ENCODE data around the gene ZNF614. TPM values are rescaled to one million over a fixed set of nuclear protein-coding genes. Genes with fewer than 3 reads are reported as not detected.

Gene ZNF614
- total and polyA plus RNA-seq, 2 of the 13 experiments (the other 11 are each of a cell fraction or from before 2014, with no cell fraction given): 13.0 to 22.8 TPM

DNA sequence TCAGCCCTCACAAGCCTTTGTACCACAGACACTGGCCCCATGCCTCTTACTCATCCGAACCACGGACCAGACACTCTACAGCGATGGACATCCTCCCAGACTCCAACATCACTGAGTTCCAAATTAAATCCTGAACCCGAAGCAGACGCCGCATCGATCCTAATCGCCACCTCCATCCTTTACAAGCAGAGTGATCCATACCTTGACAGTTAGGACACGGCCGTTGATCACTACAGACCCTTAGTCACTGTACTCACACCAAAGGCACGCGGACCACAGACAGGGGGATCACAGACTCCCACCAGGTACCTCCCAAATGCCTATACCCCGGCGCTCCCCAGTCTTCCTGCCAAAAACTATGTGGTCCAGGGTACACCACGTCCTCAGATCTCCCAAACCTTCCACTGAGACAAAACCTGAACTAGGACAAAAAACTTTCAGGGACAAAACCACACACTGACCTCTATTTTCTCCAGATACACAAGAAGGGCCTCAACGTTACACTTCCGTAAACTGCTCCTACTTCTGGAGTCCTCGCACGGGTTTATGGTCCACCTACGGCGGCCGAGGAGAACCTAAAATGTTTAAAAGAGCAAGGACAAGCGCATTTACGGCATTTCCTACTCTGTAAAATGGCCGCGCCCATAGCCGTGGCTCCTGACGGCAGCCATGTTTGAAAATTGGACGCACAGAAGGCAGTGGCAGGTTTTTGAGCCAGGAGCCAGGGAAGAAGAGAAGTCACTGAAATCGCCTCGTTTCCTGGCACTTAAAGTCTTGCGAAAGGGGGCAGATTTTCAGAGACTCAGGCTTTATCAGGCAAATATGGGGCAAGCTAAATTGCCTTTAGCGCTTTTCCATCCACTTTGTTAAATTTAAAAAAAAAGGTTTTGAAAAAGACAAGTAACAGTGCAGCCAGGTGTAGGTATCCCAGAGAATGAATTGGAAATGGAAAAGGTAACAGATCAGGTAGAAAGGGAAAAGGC is 41.6 kb downstream of the ZNF614 start, which contains the start of gene ZNF350 (continued):
- TF ChIP-seq, protein P1, sequence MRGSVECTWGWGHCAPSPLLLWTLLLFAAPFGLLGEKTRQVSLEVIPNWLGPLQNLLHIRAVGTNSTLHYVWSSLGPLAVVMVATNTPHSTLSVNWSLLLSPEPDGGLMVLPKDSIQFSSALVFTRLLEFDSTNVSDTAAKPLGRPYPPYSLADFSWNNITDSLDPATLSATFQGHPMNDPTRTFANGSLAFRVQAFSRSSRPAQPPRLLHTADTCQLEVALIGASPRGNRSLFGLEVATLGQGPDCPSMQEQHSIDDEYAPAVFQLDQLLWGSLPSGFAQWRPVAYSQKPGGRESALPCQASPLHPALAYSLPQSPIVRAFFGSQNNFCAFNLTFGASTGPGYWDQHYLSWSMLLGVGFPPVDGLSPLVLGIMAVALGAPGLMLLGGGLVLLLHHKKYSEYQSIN (CRISPR knock-in tag; IDR thresholded peaks at IDR 0.05; ENCODE audit: borderline replicate concordance): no peak
- peak; percentile 93; the same call in 1 of the 2 replicates for TF ChIP-seq MIER3 (CRISPR knock-in tag; IDR thresholded peaks at IDR 0.05; ENCODE audit: borderline replicate concordance)
- peak; percentile 51; the same call in 1 of the 2 replicates for TF ChIP-seq SOX5 (CRISPR knock-in tag; IDR thresholded peaks at IDR 0.05; ENCODE audit: borderline replicate concordance)
- TF ChIP-seq, protein P2, sequence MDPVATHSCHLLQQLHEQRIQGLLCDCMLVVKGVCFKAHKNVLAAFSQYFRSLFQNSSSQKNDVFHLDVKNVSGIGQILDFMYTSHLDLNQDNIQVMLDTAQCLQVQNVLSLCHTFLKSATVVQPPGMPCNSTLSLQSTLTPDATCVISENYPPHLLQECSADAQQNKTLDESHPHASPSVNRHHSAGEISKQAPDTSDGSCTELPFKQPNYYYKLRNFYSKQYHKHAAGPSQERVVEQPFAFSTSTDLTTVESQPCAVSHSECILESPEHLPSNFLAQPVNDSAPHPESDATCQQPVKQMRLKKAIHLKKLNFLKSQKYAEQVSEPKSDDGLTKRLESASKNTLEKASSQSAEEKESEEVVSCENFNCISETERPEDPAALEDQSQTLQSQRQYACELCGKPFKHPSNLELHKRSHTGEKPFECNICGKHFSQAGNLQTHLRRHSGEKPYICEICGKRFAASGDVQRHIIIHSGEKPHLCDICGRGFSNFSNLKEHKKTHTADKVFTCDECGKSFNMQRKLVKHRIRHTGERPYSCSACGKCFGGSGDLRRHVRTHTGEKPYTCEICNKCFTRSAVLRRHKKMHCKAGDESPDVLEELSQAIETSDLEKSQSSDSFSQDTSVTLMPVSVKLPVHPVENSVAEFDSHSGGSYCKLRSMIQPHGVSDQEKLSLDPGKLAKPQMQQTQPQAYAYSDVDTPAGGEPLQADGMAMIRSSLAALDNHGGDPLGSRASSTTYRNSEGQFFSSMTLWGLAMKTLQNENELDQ (CRISPR knock-in tag; IDR thresholded peaks at IDR 0.05; ENCODE audit: borderline replicate concordance): no peak
- TF ChIP-seq ZBTB1 (CRISPR knock-in tag; IDR thresholded peaks at IDR 0.05; ENCODE audit: borderline replicate concordance): no peak
- no peak for TF ChIP-seq BCL6 (CRISPR knock-in tag; IDR thresholded peaks at IDR 0.05)
- 0 out of 2 replicates have a peak, but pooled peaks have one; percentile 66 for TF ChIP-seq KDM4B (CRISPR knock-in tag; IDR thresholded peaks at IDR 0.05)
- TF ChIP-seq, protein P3, sequence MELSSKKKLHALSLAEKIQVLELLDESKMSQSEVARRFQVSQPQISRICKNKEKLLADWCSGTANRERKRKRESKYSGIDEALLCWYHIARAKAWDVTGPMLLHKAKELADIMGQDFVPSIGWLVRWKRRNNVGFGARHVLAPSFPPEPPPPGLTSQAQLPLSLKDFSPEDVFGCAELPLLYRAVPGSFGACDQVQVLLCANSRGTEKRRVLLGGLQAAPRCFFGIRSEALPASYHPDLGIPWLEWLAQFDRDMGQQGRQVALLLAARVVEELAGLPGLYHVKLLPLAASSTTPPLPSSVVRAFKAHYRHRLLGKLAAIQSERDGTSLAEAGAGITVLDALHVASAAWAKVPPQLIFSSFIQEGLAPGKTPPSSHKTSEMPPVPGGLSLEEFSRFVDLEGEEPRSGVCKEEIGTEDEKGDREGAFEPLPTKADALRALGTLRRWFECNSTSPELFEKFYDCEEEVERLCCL (CRISPR knock-in tag; IDR thresholded peaks at IDR 0.05; ENCODE audit: borderline replicate concordance): no peak
- peak; percentile 81; the same call in 1 of the 2 replicates for TF ChIP-seq ZKSCAN8 (CRISPR knock-in tag; IDR thresholded peaks at IDR 0.05; ENCODE audit: borderline replicate concordance)
- TF ChIP-seq ZNF629 (CRISPR knock-in tag; conservative IDR thresholded peaks at IDR 0.05): no peak
- 0 out of 2 replicates have a peak, but pooled peaks have one; percentile 37 for TF ChIP-seq NKX3-1 (CRISPR knock-in tag; IDR thresholded peaks at IDR 0.05)
- peak; percentile 86 for TF ChIP-seq CBFB (CRISPR knock-in tag; IDR thresholded peaks at IDR 0.05)
- TF ChIP-seq, protein P4, sequence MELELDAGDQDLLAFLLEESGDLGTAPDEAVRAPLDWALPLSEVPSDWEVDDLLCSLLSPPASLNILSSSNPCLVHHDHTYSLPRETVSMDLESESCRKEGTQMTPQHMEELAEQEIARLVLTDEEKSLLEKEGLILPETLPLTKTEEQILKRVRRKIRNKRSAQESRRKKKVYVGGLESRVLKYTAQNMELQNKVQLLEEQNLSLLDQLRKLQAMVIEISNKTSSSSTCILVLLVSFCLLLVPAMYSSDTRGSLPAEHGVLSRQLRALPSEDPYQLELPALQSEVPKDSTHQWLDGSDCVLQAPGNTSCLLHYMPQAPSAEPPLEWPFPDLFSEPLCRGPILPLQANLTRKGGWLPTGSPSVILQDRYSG (CRISPR knock-in tag; IDR thresholded peaks at IDR 0.05): 0 out of 2 replicates have a peak, but pooled peaks have one; percentile 27
- no peak for TF ChIP-seq ZNF672 (CRISPR knock-in tag; IDR thresholded peaks at IDR 0.05)
- TF ChIP-seq DR1 (CRISPR knock-in tag; IDR thresholded peaks at IDR 0.05): peak; percentile 24; the same call in 1 of the 2 replicates
- no peak for TF ChIP-seq CHD2 (IDR thresholded peaks at IDR 0.05; ENCODE audit: low read depth, low read length)
- TF ChIP-seq HNRNPL (IDR thresholded peaks at IDR 0.05; ENCODE audit: low read depth, low read length): no peak
- peak; percentile 59; the same call in 1 of the 2 replicates for TF ChIP-seq ZNF644 (CRISPR knock-in tag; IDR thresholded peaks at IDR 0.05; ENCODE audit: low read depth)
- no peak for TF ChIP-seq EEA1 (CRISPR knock-in tag; IDR thresholded peaks at IDR 0.05; ENCODE audit: borderline replicate concordance)
- no peak; the same call in 1 of the 2 replicates for TF ChIP-seq ZZZ3 (CRISPR knock-in tag; IDR thresholded peaks at IDR 0.05; ENCODE audit: borderline replicate concordance)
- 0 out of 2 replicates have a peak, but pooled peaks have one; percentile 62 for TF ChIP-seq TP53 (CRISPR knock-in tag; conservative IDR thresholded peaks at IDR 0.05)
- TF ChIP-seq ZNF230 (CRISPR knock-in tag; IDR thresholded peaks at IDR 0.05): no peak
- no peak for TF ChIP-seq NBN (conservative IDR thresholded peaks at IDR 0.05)

Measured in HepG2 (cell line).